ENCODE data around the gene NMUR1. TPM values are rescaled to one million over a fixed set of nuclear protein-coding genes. Genes with fewer than 3 reads are reported as not detected.
A peak's percentile ranks its signal among the peaks of the same experiment; 100 is the strongest.

Gene NMUR1
- total and polyA plus RNA-seq, 2 experiments from 2014 or later, result 0.33 to 0.37 TPM

DNA sequence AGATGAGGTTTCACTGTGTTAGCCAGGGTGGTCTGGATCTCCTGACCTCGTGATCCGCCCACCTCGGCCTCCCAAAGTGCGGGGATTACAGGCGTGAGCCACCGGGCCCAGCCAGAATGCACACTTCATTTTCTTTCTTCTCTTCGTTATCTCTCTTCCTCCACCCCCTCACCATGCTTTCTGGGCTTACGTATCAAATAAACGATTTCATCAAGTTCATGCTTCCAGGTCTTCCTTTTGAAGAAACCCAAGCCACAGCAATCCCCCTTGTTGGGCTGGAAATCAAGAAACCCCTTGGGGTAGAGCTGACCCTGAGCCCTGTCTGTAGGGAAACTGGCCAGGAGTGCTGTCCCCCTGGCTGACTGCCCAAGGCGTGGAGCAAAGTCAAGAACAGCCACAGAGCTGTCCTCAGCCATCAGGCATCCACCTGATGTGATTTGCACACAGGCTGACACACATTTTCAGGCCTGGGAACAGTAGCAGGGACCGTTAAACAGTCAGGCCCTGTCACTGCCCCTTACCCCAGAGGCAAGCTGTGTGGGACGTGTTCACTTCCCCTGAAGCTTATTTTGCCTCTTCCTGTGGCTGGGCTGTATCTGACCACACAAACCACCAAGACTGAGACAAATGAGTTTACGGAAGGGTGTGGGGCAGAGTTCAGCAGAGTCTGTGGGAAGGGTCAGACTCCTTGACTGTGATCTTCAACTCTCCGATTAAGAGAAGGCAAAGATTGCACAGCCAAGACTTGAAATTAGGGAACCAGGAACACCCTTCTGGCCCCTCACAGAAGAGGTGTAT lies 15.1 kb upstream of the NMUR1 start:
- Histone ChIP-seq H3K9me3 (ENCODE audit: low read depth) (no peaks in the 10 kb centered on the region), H3K4me1 (ENCODE audit: insufficient read depth) (no peaks in the 10 kb centered on the region), H3K36me3 (replicated peaks; ENCODE audit: insufficient read depth, low read depth) (no peaks in the 10 kb centered on the region), H3K9me2 (replicated peaks; ENCODE audit: insufficient read depth) (no peaks in the 10 kb centered on the region), H4K20me1 (ENCODE audit: insufficient read depth, poor library complexity, severe bottlenecking) (no peaks in the 10 kb centered on the region), H3K4me2 (no peak overlapping the region), H3K4me3 (no peak overlapping the region), H2AFZ (no peak overlapping the region), H3K27ac (peak overlapping the region; percentile 27), H3K27me3 (no peaks in the 10 kb centered on the region), H3K79me2 (no peaks in the 10 kb centered on the region)
- WGBS (ENCODE audit: low lambda C conversion rate, missing lambda C conversion rate), result 77% methylated on average over 14 of the region's 14 CpGs
- no peak for DNase-seq (ENCODE audit: low spot score)
- TF ChIP-seq, protein P1, sequence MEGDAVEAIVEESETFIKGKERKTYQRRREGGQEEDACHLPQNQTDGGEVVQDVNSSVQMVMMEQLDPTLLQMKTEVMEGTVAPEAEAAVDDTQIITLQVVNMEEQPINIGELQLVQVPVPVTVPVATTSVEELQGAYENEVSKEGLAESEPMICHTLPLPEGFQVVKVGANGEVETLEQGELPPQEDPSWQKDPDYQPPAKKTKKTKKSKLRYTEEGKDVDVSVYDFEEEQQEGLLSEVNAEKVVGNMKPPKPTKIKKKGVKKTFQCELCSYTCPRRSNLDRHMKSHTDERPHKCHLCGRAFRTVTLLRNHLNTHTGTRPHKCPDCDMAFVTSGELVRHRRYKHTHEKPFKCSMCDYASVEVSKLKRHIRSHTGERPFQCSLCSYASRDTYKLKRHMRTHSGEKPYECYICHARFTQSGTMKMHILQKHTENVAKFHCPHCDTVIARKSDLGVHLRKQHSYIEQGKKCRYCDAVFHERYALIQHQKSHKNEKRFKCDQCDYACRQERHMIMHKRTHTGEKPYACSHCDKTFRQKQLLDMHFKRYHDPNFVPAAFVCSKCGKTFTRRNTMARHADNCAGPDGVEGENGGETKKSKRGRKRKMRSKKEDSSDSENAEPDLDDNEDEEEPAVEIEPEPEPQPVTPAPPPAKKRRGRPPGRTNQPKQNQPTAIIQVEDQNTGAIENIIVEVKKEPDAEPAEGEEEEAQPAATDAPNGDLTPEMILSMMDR (IDR thresholded peaks at IDR 0.05; ENCODE audit: poor library complexity), result no peak
- TF ChIP-seq EZH2phosphoT487 (IDR thresholded peaks at IDR 0.05; ENCODE audit: low read depth, severe bottlenecking, unreplicated experiment) (no peak), EZH2 (IDR thresholded peaks at IDR 0.05; ENCODE audit: borderline replicate concordance) (no peak)

DNA sequence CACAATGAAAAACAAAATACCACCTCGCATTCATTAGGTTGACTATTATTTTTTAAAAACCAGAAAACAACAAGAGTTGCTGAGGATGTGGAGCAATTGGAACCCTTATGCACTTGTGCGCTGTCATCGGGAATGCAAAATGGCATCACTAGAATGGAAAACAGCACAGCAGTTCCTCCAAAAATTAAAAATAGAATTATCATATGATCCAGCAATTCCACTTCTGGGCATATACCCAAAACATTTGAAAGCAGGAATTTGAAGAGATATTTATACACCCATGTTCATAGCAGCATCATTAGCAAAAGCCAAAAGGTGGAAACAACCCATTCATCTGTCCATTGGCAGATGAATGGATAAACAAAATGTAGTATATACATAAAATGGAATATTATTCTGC lies 11.9 kb upstream of the NMUR1 start:
- WGBS (ENCODE audit: low lambda C conversion rate, missing lambda C conversion rate), result 95% methylated on average over 3 of the region's 3 CpGs
- TF ChIP-seq EZH2 (IDR thresholded peaks at IDR 0.05; ENCODE audit: borderline replicate concordance), result no peak
- TF ChIP-seq EZH2phosphoT487 (IDR thresholded peaks at IDR 0.05; ENCODE audit: low read depth, severe bottlenecking, unreplicated experiment), result no peak
- TF ChIP-seq, protein P1 (IDR thresholded peaks at IDR 0.05; ENCODE audit: poor library complexity), result no peak

GRCh38 chr2:231541645-231542044 lies 11.4 kb upstream of the NMUR1 start:
- Histone ChIP-seq H3K27me3 (no peaks in the 10 kb centered on the region), H3K9me2 (replicated peaks; ENCODE audit: insufficient read depth) (no peaks in the 10 kb centered on the region), H3K4me3 (no peak overlapping the region), H3K9me3 (ENCODE audit: low read depth) (no peaks in the 10 kb centered on the region), H3K27ac (no peak overlapping the region), H2AFZ (no peak overlapping the region), H3K36me3 (replicated peaks; ENCODE audit: insufficient read depth, low read depth) (no peaks in the 10 kb centered on the region), H3K79me2 (no peaks in the 10 kb centered on the region), H3K4me2 (no peak overlapping the region), H3K4me1 (ENCODE audit: insufficient read depth) (peaks cover 4% of the 10 kb centered on the region), H4K20me1 (ENCODE audit: insufficient read depth, poor library complexity, severe bottlenecking) (no peaks in the 10 kb centered on the region)
- 62% methylated on average over 11 of the region's 11 CpGs for WGBS (ENCODE audit: low lambda C conversion rate, missing lambda C conversion rate)
- no peak for TF ChIP-seq EZH2 (IDR thresholded peaks at IDR 0.05; ENCODE audit: borderline replicate concordance)
- TF ChIP-seq, protein P1 (IDR thresholded peaks at IDR 0.05; ENCODE audit: poor library complexity), result no peak
- no peak for TF ChIP-seq EZH2phosphoT487 (IDR thresholded peaks at IDR 0.05; ENCODE audit: low read depth, severe bottlenecking, unreplicated experiment)
- no peak for DNase-seq (ENCODE audit: low spot score)

More for the DNA sequence above, 11.9 kb upstream of the NMUR1 start:
- Histone ChIP-seq H3K79me2 (no peaks in the 10 kb centered on the region), H3K4me2 (no peak overlapping the region), H3K36me3 (replicated peaks; ENCODE audit: insufficient read depth, low read depth) (no peaks in the 10 kb centered on the region), H4K20me1 (ENCODE audit: insufficient read depth, poor library complexity, severe bottlenecking) (no peaks in the 10 kb centered on the region), H3K27me3 (no peaks in the 10 kb centered on the region), H3K27ac (no peak overlapping the region), H2AFZ (no peak overlapping the region), H3K4me3 (no peak overlapping the region), H3K9me2 (replicated peaks; ENCODE audit: insufficient read depth) (no peaks in the 10 kb centered on the region), H3K4me1 (ENCODE audit: insufficient read depth) (peaks cover 4% of the 10 kb centered on the region), H3K9me3 (ENCODE audit: low read depth) (no peaks in the 10 kb centered on the region)
- DNase-seq (ENCODE audit: low spot score), result no peak
